Stomach (tissue), 9 donors: ENCODE results near the gene VWC2L. TPM values are rescaled to one million over a fixed set of nuclear protein-coding genes. Genes with fewer than 3 reads are reported as not detected.

ENCODE experiments used
- DNase-seq, 2 donors: peaks; one replicate each; pipeline versions ENCODE4 v3.0.0 to v3.0.0-alpha.2; 2013 to 2019
- H3K27ac ChIP-seq, 5 donors: fragments of 200-600 bp in 4 of 5; sonication (generic) in 4 of 5; one replicate each; pipeline ENCODE4 v1.5.1; 2013 to 2019; ENCODE audit warnings: mild to moderate bottlenecking in 1 of 5, moderate library complexity in 1 of 5
- H3K27me3 ChIP-seq, 3 donors: fragments of 200-600 bp; sonication (generic); one replicate each; pipeline ENCODE4 v1.5.1; 2017 to 2019; ENCODE audit warnings: mixed run types in 1 of 3
- H3K36me3 ChIP-seq, 4 donors: fragments of 200-600 bp; sonication (generic); 1 replicate in 3 of 4; 2 replicates in 1 of 4; pipeline ENCODE4 v1.5.1; 2016 to 2019
- H3K4me1 ChIP-seq, 4 donors: fragments of 200-600 bp; sonication (generic); one replicate each; pipeline ENCODE4 v1.5.1; 2016 to 2019
- H3K4me3 ChIP-seq, 4 donors: fragments of 200-600 bp; sonication (generic) in 3 of 4; one replicate each; pipeline ENCODE4 v1.5.1; 2016 to 2019; ENCODE audit warnings: mild to moderate bottlenecking in 1 of 4
- H3K9me3 ChIP-seq, 4 donors: fragments of 200-600 bp; sonication (generic); one replicate each; pipeline ENCODE4 v1.5.1; 2016 to 2019
- EP300 ChIP-seq: sonication (generic); formaldehyde crosslinking; IDR thresholded peaks from one replicate; pipeline ENCODE4 v1.6.1; 2017; ENCODE audit warnings: antibody characterized with exemption
- POLR2A ChIP-seq, 4 donors: fragments of 450-650 bp; IDR thresholded peaks; one replicate each; pipeline ENCODE4 v1.6.1; 2016; ENCODE audit warnings: antibody characterized with exemption in 4 of 4, control low read depth in 2 of 4, mild to moderate bottlenecking in 1 of 4, moderate library complexity in 1 of 4
- POLR2AphosphoS5 ChIP-seq, 3 donors: sonication (generic); formaldehyde crosslinking; IDR thresholded peaks; one replicate each; pipeline ENCODE4 v1.6.1; 2016; ENCODE audit warnings: antibody characterized with exemption in 3 of 3
- WGBS, 5 donors: extraction: QIAGEN DNeasy Blood & Tissue Kit in 3 of 5; methylation state at CpG; one replicate each; pipeline versions ENCODE4 v1.1.5 to v1.1.7; 2013 to 2018; 5-methylcytosine and 5-hydroxymethylcytosine counted together
- intact Hi-C: fragments of 100-400 bp; cut with DNase I; formaldehyde crosslinking; loops from one replicate; pipeline ENCODE4 v1.15.1; 2023; ENCODE audit warnings: low total_unique reads
- polyA plus RNA-seq, 3 donors: library from polyadenylated mRNA; stranded (reverse); fragments of 200-250 nt; gene quantifications; one replicate each; pipeline ENCODE4 v1.2.3, GENCODE V29; 2013
- total RNA-seq, 5 donors: library from RNA; depleted of rRNA; stranded (reverse); fragments of >200 nt; gene quantifications; one replicate each; pipeline versions ENCODE4 v1.1.0 to v1.2.3, GENCODE V29; 2014 to 2016
- TF ChIP-seq, protein P1 (sequence below), 7 experiments: fragments of 450-650 bp in 4 of 7; fragments of 200-600 bp in 3 of 7; sonication (generic) in 3 of 7; IDR thresholded peaks; one replicate each; pipeline ENCODE4 v1.5.1; 2016 to 2019; ENCODE audit warnings: antibody characterized with exemption in 7 of 7, control low read depth in 2 of 7, mild to moderate bottlenecking in 1 of 7
- donor health status: healthy with polysubstance abuse.
- donor health status: Bipolar disorder and iron deficiency.
- donor health status: healthy.

VWC2L gene
- total and polyA plus RNA-seq, 8 donors = 0.55 TPM; not detected in 7

DNA sequence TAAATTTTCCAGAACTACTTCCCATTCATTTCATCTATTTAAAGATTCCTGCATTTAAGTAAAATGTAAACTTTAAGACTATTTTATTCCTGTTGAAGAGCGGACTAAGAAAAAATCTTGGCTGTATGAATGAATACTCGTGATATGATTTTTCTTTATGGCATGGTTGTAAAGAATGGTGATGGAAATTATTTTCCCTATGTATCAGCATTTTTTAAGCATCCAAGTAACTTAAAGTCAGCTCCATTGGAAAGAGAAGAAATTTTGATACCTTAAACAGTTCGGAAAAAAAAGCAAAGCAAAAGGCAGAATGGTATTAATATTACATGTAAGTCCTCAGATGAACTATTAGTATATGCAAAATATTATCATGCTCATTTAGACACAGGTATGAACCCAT is 58.9 kb downstream of the VWC2L start:
- Histone ChIP-seq H3K36me3 (no peaks in the 10 kb centered on the region), H3K4me3 (no peak overlapping the region), H3K9me3 (peaks cover 0 to 4% (median 0%) of the 10 kb centered on the region in 4 donors), H3K4me1 (no peaks in the 10 kb centered on the region), H3K27me3 (no peaks in the 10 kb centered on the region), H3K27ac (no peak overlapping the region)
- WGBS, 5 donors = 80 to 91% (median 90%) methylated on average over 3 of the region's 3 CpGs
- no peak for DNase-seq
- TF ChIP-seq, protein P1, sequence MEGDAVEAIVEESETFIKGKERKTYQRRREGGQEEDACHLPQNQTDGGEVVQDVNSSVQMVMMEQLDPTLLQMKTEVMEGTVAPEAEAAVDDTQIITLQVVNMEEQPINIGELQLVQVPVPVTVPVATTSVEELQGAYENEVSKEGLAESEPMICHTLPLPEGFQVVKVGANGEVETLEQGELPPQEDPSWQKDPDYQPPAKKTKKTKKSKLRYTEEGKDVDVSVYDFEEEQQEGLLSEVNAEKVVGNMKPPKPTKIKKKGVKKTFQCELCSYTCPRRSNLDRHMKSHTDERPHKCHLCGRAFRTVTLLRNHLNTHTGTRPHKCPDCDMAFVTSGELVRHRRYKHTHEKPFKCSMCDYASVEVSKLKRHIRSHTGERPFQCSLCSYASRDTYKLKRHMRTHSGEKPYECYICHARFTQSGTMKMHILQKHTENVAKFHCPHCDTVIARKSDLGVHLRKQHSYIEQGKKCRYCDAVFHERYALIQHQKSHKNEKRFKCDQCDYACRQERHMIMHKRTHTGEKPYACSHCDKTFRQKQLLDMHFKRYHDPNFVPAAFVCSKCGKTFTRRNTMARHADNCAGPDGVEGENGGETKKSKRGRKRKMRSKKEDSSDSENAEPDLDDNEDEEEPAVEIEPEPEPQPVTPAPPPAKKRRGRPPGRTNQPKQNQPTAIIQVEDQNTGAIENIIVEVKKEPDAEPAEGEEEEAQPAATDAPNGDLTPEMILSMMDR (IDR thresholded peaks at IDR 0.05) = no peak
- TF ChIP-seq POLR2A (IDR thresholded peaks at IDR 0.05) = no peak
- no peak for TF ChIP-seq EP300
- TF ChIP-seq POLR2AphosphoS5 (IDR thresholded peaks at IDR 0.05) = no peak
- intact Hi-C loops = no loop called here

DNA sequence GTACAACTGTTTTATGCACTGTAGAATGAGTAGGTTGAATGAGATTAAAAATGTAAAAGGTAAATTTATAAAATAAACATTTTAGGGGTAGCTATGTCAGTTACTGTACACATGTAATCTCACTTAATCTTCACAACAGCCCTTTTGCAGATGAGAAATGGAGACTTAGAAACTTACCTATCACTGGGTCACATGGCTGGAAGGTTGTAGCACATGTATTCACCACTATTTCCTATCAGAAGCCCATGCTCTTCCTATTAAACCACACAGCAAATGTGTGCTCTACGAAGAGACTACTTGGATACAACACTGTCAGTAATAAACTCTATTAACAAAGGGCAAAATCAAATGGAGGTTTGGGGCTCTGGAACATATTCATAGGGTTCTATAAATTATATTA is 60.5 kb downstream of the VWC2L start:
- Histone ChIP-seq H3K9me3 (no peaks in the 10 kb centered on the region), H3K4me3 (no peak overlapping the region), H3K36me3 (no peaks in the 10 kb centered on the region), H3K27me3 (no peaks in the 10 kb centered on the region), H3K27ac (no peak overlapping the region), H3K4me1 (no peaks in the 10 kb centered on the region)
- TF ChIP-seq POLR2A (IDR thresholded peaks at IDR 0.05) (no peak), EP300 (no peak), POLR2AphosphoS5 (IDR thresholded peaks at IDR 0.05) (no peak)
- TF ChIP-seq, protein P1 (IDR thresholded peaks at IDR 0.05) = no peak
- 65 to 83% (median 82%) methylated on average over 1 of the region's 1 CpG for WGBS, 5 donors
- DNase-seq = no peak
- intact Hi-C loops = no loop called here

DNA sequence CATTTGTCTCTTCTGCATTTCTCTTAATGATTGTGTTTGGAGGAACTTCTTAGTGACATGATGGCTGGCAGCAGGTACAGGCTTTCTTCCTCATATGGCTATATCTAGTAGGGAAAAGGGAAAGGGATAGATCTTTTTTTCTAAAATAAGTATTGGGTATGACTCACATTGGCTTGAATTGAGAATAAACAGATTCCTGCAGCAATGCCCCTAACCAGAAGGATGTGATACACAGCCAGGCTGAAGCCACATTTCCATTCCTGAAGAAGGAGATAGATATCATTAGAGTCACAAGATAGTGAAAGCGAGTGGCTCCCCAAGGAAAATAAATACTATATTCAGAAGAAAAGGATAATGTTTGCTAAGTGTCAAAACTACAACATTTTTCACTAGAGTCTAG is 61.1 kb downstream of the VWC2L start:
- Histone ChIP-seq H3K4me1 (no peaks in the 10 kb centered on the region), H3K27ac (no peak overlapping the region), H3K4me3 (no peak overlapping the region), H3K36me3 (no peaks in the 10 kb centered on the region), H3K9me3 (no peaks in the 10 kb centered on the region), H3K27me3 (no peaks in the 10 kb centered on the region)
- no peak for TF ChIP-seq POLR2A (IDR thresholded peaks at IDR 0.05)
- TF ChIP-seq EP300 = no peak
- TF ChIP-seq POLR2AphosphoS5 (IDR thresholded peaks at IDR 0.05) = no peak
- TF ChIP-seq, protein P1 (IDR thresholded peaks at IDR 0.05) = no peak
- intact Hi-C loops = no loop called here
- 61 to 84% (median 77%) methylated on average over 1 of the region's 1 CpG for WGBS, 5 donors
- no peak for DNase-seq

DNA sequence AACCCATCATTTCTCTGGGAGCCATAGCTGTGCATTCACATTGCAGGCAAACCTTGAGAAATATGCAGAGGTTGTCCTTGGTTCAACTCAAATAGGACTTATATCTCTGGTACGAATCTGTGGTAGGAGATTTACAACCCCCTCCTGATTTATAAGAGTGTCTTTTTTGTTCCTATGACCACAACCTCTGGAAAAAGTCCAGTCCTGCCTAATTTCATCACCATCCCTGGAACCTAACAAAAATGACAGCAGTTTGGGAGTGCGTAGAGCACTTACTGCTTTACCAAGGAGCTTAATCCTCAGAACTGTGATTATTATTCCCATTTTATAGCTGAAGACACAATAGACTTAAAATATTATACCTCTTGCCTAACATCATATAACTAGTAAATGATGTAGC is 66.5 kb downstream of the VWC2L start:
- no peaks in the 10 kb centered on the region for H3K4me1 ChIP-seq
- H3K36me3 ChIP-seq = no peaks in the 10 kb centered on the region
- H3K9me3 ChIP-seq = no peaks in the 10 kb centered on the region
- TF ChIP-seq POLR2AphosphoS5 (IDR thresholded peaks at IDR 0.05) = no peak
- TF ChIP-seq, protein P1 (IDR thresholded peaks at IDR 0.05) = no peak
- no peak for TF ChIP-seq POLR2A (IDR thresholded peaks at IDR 0.05)
- TF ChIP-seq EP300 = no peak
- intact Hi-C loops = no loop called here
- H3K4me3 ChIP-seq = no peak overlapping the region
- DNase-seq = no peak
- H3K27ac ChIP-seq = no peak overlapping the region
- WGBS, 5 donors = 46 to 75% (median 68%) methylated on average over 2 of the region's 2 CpGs
- H3K27me3 ChIP-seq = no peaks in the 10 kb centered on the region
